ENCODE data around the gene TFIP11. TPM values are rescaled to one million over a fixed set of nuclear protein-coding genes. Genes with fewer than 3 reads are reported as not detected.

Gene TFIP11
- polyA plus RNA-seq, 2 of the 4 experiments (the other 2 are of a cell fraction) = 21.1 to 28.8 TPM

- DNase-seq (ENCODE audit: low read depth in 1 of 2, low spot score in 1 of 2) (no peak), FAIRE-seq (no peak), ATAC-seq (no peak)
- ChIA-PET POLR2A (no interaction called here), CTCF (interaction anchor here (0.9 kb wide), 1 partner anchor 27 kb away, joined by 3 read pairs; no protein-coding TSS in a partner anchor)
- 80% methylated on average over 1 of the region's 5 CpGs for WGBS (ENCODE audit: missing lambda C conversion rate)
- Histone ChIP-seq H3K4me3 (no peak overlapping the region), H3K4me1 (peaks cover 8% of the 10 kb centered on the region; the same call in 1 of the 3 replicates), H3K4me2 (no peak overlapping the region), H3K27ac (no peak overlapping the region), H3K9me3 (no peaks in the 10 kb centered on the region)
- TF ChIP-seq HEYL (CRISPR knock-in tag; IDR thresholded peaks at IDR 0.05) (no peak), ATOH8 (CRISPR knock-in tag; IDR thresholded peaks at IDR 0.05; ENCODE audit: low read depth) (no peak), ZNF302 (CRISPR knock-in tag; IDR thresholded peaks at IDR 0.05) (no peak), ZSCAN20 (CRISPR knock-in tag; IDR thresholded peaks at IDR 0.05) (no peak), ESRRA (IDR thresholded peaks at IDR 0.05; ENCODE audit: borderline replicate concordance, low read length) (no peak)
Observed at GRCh38 chr22:26546282-26546681, 34.0 kb upstream of the TFIP11 start.

- POLR2A ChIA-PET = no interaction called here
Observed at GRCh38 chr22:26545827-26546226, 33.6 kb upstream of the TFIP11 start.

GRCh38 chr22:26545385-26545784 is 33.1 kb upstream of the TFIP11 start:
- Histone ChIP-seq H3K4me3 (no peak overlapping the region), H3K27ac (no peak overlapping the region), H3K4me2 (no peak overlapping the region), H3K4me1 (peaks cover 1% of the 10 kb centered on the region; the same call in 1 of the 3 replicates), H3K9me3 (no peaks in the 10 kb centered on the region)
- no peak for DNase-seq (ENCODE audit: low read depth in 1 of 2, low spot score in 1 of 2)
- no peak for ATAC-seq
- ChIA-PET CTCF (no interaction called here), POLR2A (no interaction called here)
- FAIRE-seq = no peak
- TF ChIP-seq HES2 (IDR thresholded peaks at IDR 0.05) (no peak), PBX3 (IDR thresholded peaks at IDR 0.05) (no peak), TFCP2L1 (CRISPR knock-in tag; IDR thresholded peaks at IDR 0.05) (no peak), KDM1A (IDR thresholded peaks at IDR 0.05; ENCODE audit: low read depth) (no peak), MAFK (IDR thresholded peaks at IDR 0.05; ENCODE audit: partially characterized antibody) (no peak), GATA3 (IDR thresholded peaks at IDR 0.05; ENCODE audit: borderline replicate concordance) (no peak), CBX2 (IDR thresholded peaks at IDR 0.05; ENCODE audit: borderline replicate concordance, low read depth) (no peak), FOXS1 (CRISPR knock-in tag; IDR thresholded peaks at IDR 0.05) (no peak), CEBPB (IDR thresholded peaks at IDR 0.05) (no peak), HOXB13 (CRISPR knock-in tag; IDR thresholded peaks at IDR 0.05; ENCODE audit: low read depth) (no peak), MAX (IDR thresholded peaks at IDR 0.05) (no peak), ZC3H11A (IDR thresholded peaks at IDR 0.05) (no peak), HOXB5 (CRISPR knock-in tag; IDR thresholded peaks at IDR 0.05) (no peak)
- 79% methylated on average over 2 of the region's 2 CpGs for WGBS (ENCODE audit: missing lambda C conversion rate)

More at GRCh38 chr22:26545827-26546226, 33.6 kb upstream of the TFIP11 start:
- Histone ChIP-seq H3K4me2 (no peak overlapping the region), H3K4me1 (peaks cover 6% of the 10 kb centered on the region; the same call in 1 of the 3 replicates), H3K27ac (no peak overlapping the region), H3K9me3 (no peaks in the 10 kb centered on the region), H3K4me3 (no peak overlapping the region)
- DNase-seq (ENCODE audit: low read depth in 1 of 2, low spot score in 1 of 2) (no peak), FAIRE-seq (no peak), ATAC-seq (no peak)
- WGBS (ENCODE audit: missing lambda C conversion rate) = 91% methylated on average over 5 of the region's 5 CpGs
- CTCF ChIA-PET = interaction anchor here (0.9 kb wide), 1 partner anchor 27 kb away, joined by 3 read pairs; no protein-coding TSS in a partner anchor
- TF ChIP-seq RNF2 (IDR thresholded peaks at IDR 0.05; ENCODE audit: borderline replicate concordance, low read depth) = no peak
- no peak for TF ChIP-seq ZSCAN20 (CRISPR knock-in tag; IDR thresholded peaks at IDR 0.05)
- TF ChIP-seq FOSL2 (IDR thresholded peaks at IDR 0.05) = no peak
- TF ChIP-seq FOSL2 (CRISPR knock-in tag; IDR thresholded peaks at IDR 0.05) = no peak
- no peak for TF ChIP-seq RFX5 (IDR thresholded peaks at IDR 0.05)
- no peak for TF ChIP-seq NPAS2 (CRISPR knock-in tag; IDR thresholded peaks at IDR 0.05; ENCODE audit: borderline replicate concordance)
- no peak for TF ChIP-seq JUN (IDR thresholded peaks at IDR 0.05)
- no peak for TF ChIP-seq ESRRA (IDR thresholded peaks at IDR 0.05; ENCODE audit: borderline replicate concordance, low read length)
- TF ChIP-seq RCOR1 (IDR thresholded peaks at IDR 0.05; ENCODE audit: low read depth, low read length) = no peak
- no peak for TF ChIP-seq MAFK (IDR thresholded peaks at IDR 0.05; ENCODE audit: partially characterized antibody)
- TF ChIP-seq HDAC2 (IDR thresholded peaks at IDR 0.05) = no peak
- no peak for TF ChIP-seq REST (IDR thresholded peaks at IDR 0.05)

Measured in A549 (cell line).